HUES6 (cell line): ENCODE data around the gene OXT.

Source experiments
- H3K27ac ChIP-seq: 2 replicates; pipeline ENCODE4 v1.7.0; 2013; ENCODE audit warnings: low read depth, mild to moderate bottlenecking, low read length, inconsistent platforms
- H3K27me3 ChIP-seq: 2 replicates; pipeline ENCODE4 v1.6.1; 2013; ENCODE audit warnings: low read length; ENCODE audit not compliant: control insufficient read depth, insufficient read depth
- H3K36me3 ChIP-seq: 2 replicates; pipeline ENCODE4 v1.6.1; 2013; ENCODE audit warnings: low read length; ENCODE audit not compliant: control insufficient read depth, insufficient read depth
- H3K4me1 ChIP-seq: 2 replicates; pipeline ENCODE4 v1.6.1; 2013; ENCODE audit warnings: low read length; ENCODE audit not compliant: control insufficient read depth, insufficient read depth
- H3K4me3 ChIP-seq: 2 replicates; pipeline ENCODE4 v1.5.1; 2013; ENCODE audit warnings: low read depth, low read length
- H3K9ac ChIP-seq: one replicate; pipeline ENCODE4 v1.6.1; 2013; ENCODE audit warnings: mild to moderate bottlenecking, low read length
- H3K9me3 ChIP-seq: 2 replicates; pipeline ENCODE4 v1.6.1; 2013; ENCODE audit warnings: low read depth, low read length; ENCODE audit not compliant: control insufficient read depth, insufficient read depth

Gene OXT

GRCh38 chr20:3105256-3106137 is 34.1 kb downstream of the OXT start:
- H3K27ac ChIP-seq, result no peak overlapping the region
- H3K9ac ChIP-seq, result no peak overlapping the region
- H3K9me3 ChIP-seq, result no peaks in the 10 kb centered on the region
- no peaks in the 10 kb centered on the region for H3K4me1 ChIP-seq
- no peaks in the 10 kb centered on the region for H3K27me3 ChIP-seq
- no peaks in the 10 kb centered on the region for H3K36me3 ChIP-seq
- no peak overlapping the region for H3K4me3 ChIP-seq

GRCh38 chr20:3106185-3106584 is 34.8 kb downstream of the OXT start:
- H3K27ac ChIP-seq, result no peak overlapping the region
- H3K4me1 ChIP-seq, result no peaks in the 10 kb centered on the region
- no peaks in the 10 kb centered on the region for H3K36me3 ChIP-seq
- no peaks in the 10 kb centered on the region for H3K9me3 ChIP-seq
- H3K4me3 ChIP-seq, result no peak overlapping the region
- H3K9ac ChIP-seq, result no peak overlapping the region
- H3K27me3 ChIP-seq, result no peaks in the 10 kb centered on the region

GRCh38 chr20:3106658-3107463 is 35.4 kb downstream of the OXT start:
- Histone ChIP-seq H3K4me1 (no peaks in the 10 kb centered on the region), H3K9ac (peak overlapping the region; percentile 7), H3K27ac (no peak overlapping the region), H3K36me3 (no peaks in the 10 kb centered on the region), H3K27me3 (no peaks in the 10 kb centered on the region), H3K9me3 (no peaks in the 10 kb centered on the region), H3K4me3 (no peak overlapping the region)

GRCh38 chr20:3107464-3108025 is 36.1 kb downstream of the OXT start:
- peak overlapping the region; percentile 7 for H3K9ac ChIP-seq
- H3K36me3 ChIP-seq, result no peaks in the 10 kb centered on the region
- no peak overlapping the region for H3K27ac ChIP-seq
- no peaks in the 10 kb centered on the region for H3K4me1 ChIP-seq
- H3K9me3 ChIP-seq, result no peaks in the 10 kb centered on the region
- H3K27me3 ChIP-seq, result no peaks in the 10 kb centered on the region
- no peak overlapping the region for H3K4me3 ChIP-seq

- no peaks in the 10 kb centered on the region for H3K4me1 ChIP-seq
- no peak overlapping the region for H3K27ac ChIP-seq
- H3K27me3 ChIP-seq, result no peaks in the 10 kb centered on the region
- no peaks in the 10 kb centered on the region for H3K9me3 ChIP-seq
- H3K4me3 ChIP-seq, result no peak overlapping the region
- H3K9ac ChIP-seq, result no peak overlapping the region
- no peaks in the 10 kb centered on the region for H3K36me3 ChIP-seq
These were observed 38.2 kb downstream of the OXT start for GRCh38 chr20:3109350-3110302.

GRCh38 chr20:3111507-3111906 is 40.1 kb downstream of the OXT start:
- H3K36me3 ChIP-seq, result no peaks in the 10 kb centered on the region
- H3K27ac ChIP-seq, result no peak overlapping the region
- H3K4me3 ChIP-seq, result no peak overlapping the region
- no peaks in the 10 kb centered on the region for H3K27me3 ChIP-seq
- peaks cover 3% of the 10 kb centered on the region; the same call in 1 of the 2 replicates for H3K4me1 ChIP-seq
- no peak overlapping the region for H3K9ac ChIP-seq
- no peaks in the 10 kb centered on the region for H3K9me3 ChIP-seq

GRCh38 chr20:3111995-3112394 is 40.6 kb downstream of the OXT start:
- H3K4me3 ChIP-seq, result no peak overlapping the region
- no peak overlapping the region for H3K9ac ChIP-seq
- no peaks in the 10 kb centered on the region for H3K27me3 ChIP-seq
- no peaks in the 10 kb centered on the region for H3K9me3 ChIP-seq
- no peak overlapping the region for H3K27ac ChIP-seq
- no peaks in the 10 kb centered on the region for H3K36me3 ChIP-seq
- H3K4me1 ChIP-seq, result peaks cover 3% of the 10 kb centered on the region; the same call in 1 of the 2 replicates

- no peaks in the 10 kb centered on the region for H3K9me3 ChIP-seq
- no peak overlapping the region for H3K9ac ChIP-seq
- peaks cover 3% of the 10 kb centered on the region; the same call in 1 of the 2 replicates for H3K4me1 ChIP-seq
- H3K27me3 ChIP-seq, result no peaks in the 10 kb centered on the region
- no peak overlapping the region for H3K4me3 ChIP-seq
- H3K27ac ChIP-seq, result no peak overlapping the region
- H3K36me3 ChIP-seq, result no peaks in the 10 kb centered on the region
These were observed 44.0 kb downstream of the OXT start for GRCh38 chr20:3115190-3116107.

- H3K36me3 ChIP-seq, result peaks cover 8% of the 10 kb centered on the region
- no peaks in the 10 kb centered on the region for H3K27me3 ChIP-seq
- no peaks in the 10 kb centered on the region for H3K9me3 ChIP-seq
- H3K4me1 ChIP-seq, result peaks cover 3% of the 10 kb centered on the region; the same call in 1 of the 2 replicates
- H3K9ac ChIP-seq, result no peak overlapping the region
- no peak overlapping the region for H3K27ac ChIP-seq
- H3K4me3 ChIP-seq, result no peak overlapping the region
These were observed 44.9 kb downstream of the OXT start for GRCh38 chr20:3116341-3116740.
